IPS-20b (cell line): ENCODE results near the gene MED13L.
"Not testable (repeated sequence)": the region's sequence is repeated elsewhere in the genome, so short reads cannot be mapped to it uniquely, and the experiment has no call there.

ENCODE experiments used
- H3K27ac ChIP-seq: one replicate; pipeline ENCODE4 v1.5.1; 2013; ENCODE audit warnings: low read length
- H3K27me3 ChIP-seq: 2 replicates; pipeline ENCODE4 v1.6.1; 2013; ENCODE audit warnings: mild to moderate bottlenecking, low read length, inconsistent platforms; ENCODE audit not compliant: insufficient read depth
- H3K36me3 ChIP-seq: 2 replicates; pipeline ENCODE4 v1.6.1; 2013; ENCODE audit warnings: low read depth, mild to moderate bottlenecking, inconsistent platforms, low read length, moderate library complexity; ENCODE audit not compliant: insufficient read depth
- H3K4me1 ChIP-seq: 2 replicates; pipeline ENCODE4 v1.6.1; 2013; ENCODE audit warnings: mild to moderate bottlenecking, control low read depth, inconsistent platforms, low read length, moderate library complexity; ENCODE audit not compliant: insufficient read depth
- H3K4me3 ChIP-seq: 2 replicates; pipeline ENCODE4 v1.5.1; 2013; ENCODE audit warnings: mild to moderate bottlenecking, low read length, inconsistent platforms
- H3K9ac ChIP-seq: 2 replicates; pipeline ENCODE4 v1.6.1; 2013; ENCODE audit warnings: low read depth, mild to moderate bottlenecking, inconsistent platforms, low read length, moderate library complexity
- H3K9me3 ChIP-seq: 2 replicates; pipeline ENCODE4 v1.6.1; 2013; ENCODE audit warnings: mild to moderate bottlenecking, low read depth, low read length, inconsistent platforms; ENCODE audit not compliant: insufficient read depth

Gene MED13L

DNA sequence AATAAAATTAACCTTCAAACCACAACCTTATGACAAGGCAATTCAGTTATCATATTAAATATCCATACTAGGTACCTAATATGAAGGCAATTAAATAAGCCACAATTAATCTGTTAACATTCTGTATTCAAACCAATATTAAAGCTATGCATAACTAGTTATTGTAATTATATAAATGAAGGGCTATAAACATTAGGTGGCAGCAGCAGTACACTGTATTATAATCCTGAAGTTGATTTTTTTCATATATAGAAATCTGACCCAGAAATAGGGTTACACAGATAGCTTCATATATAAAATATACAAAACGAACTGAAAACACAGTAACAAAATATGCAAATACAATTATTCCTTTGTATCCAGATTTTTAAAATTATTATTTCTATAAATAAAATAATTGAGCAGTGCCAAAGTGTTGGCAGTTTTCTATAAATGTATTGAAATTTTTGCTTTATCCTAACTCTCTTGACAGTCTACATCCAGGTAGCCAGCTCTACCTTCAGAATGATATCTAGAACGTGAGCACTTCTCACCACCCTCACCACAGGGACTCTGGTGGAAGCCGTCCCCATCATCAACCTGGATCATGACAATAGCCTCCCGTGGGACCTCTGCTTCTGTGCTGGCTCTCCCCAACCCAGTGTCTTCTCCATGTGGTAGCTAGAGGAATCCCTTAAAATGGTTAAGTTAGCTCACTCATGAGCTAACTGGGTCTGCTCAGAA is 136.2 kb downstream of the MED13L start:
- Histone ChIP-seq H3K9ac (no peak overlapping the region), H3K27me3 (no peaks in the 10 kb centered on the region), H3K9me3 (no peaks in the 10 kb centered on the region), H3K36me3 (no peaks in the 10 kb centered on the region), H3K4me1 (peaks cover 16% of the 10 kb centered on the region), H3K27ac (no peak overlapping the region), H3K4me3 (no peak overlapping the region)

DNA sequence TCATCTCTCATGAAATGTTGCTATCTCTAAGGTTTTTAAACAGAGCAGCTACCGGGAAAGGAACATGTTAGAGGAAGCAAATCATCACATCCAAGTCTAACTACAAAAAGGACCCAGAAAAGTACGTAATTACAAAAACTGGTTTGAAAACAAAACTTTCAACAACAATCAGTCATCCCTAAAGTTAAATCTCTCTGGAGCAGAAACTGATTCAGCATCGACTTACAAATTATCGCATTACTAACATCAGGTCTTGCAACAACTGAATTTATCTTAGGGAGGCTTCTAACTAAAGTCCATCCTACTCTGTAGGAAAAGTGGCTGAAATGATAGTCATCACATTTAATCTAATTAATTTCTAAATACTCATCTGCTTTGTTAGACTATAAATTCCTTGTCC is 137.0 kb downstream of the MED13L start:
- peaks cover 16% of the 10 kb centered on the region for H3K4me1 ChIP-seq
- no peak overlapping the region for H3K4me3 ChIP-seq
- no peaks in the 10 kb centered on the region for H3K36me3 ChIP-seq
- no peaks in the 10 kb centered on the region for H3K27me3 ChIP-seq
- no peaks in the 10 kb centered on the region for H3K9me3 ChIP-seq
- H3K27ac ChIP-seq: no peak overlapping the region
- no peak overlapping the region for H3K9ac ChIP-seq

DNA sequence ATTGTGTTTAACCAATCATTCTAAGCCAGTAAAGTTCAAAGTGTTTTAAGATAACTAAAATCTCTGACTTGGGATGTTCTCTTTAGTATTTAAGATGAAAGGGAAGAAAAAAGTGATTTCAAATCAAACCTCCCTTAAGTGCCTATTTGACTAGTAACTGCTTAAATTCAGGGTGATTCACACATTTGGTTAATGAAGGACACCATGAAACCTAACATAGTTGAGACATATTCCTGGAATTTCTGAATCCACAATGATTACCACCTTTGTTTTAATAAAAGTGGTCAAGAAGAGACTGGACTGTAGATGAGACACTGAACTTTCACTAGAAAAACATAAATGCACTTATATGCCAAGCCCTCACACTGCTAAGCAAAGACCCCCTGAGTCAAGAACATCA is 138.7 kb downstream of the MED13L start:
- no peak overlapping the region for H3K4me3 ChIP-seq
- peak overlapping the region; percentile 25 for H3K27ac ChIP-seq
- H3K27me3 ChIP-seq: no peaks in the 10 kb centered on the region
- H3K4me1 ChIP-seq: peaks cover 18% of the 10 kb centered on the region
- no peaks in the 10 kb centered on the region for H3K36me3 ChIP-seq
- H3K9ac ChIP-seq: no peak overlapping the region
- H3K9me3 ChIP-seq: no peaks in the 10 kb centered on the region

DNA sequence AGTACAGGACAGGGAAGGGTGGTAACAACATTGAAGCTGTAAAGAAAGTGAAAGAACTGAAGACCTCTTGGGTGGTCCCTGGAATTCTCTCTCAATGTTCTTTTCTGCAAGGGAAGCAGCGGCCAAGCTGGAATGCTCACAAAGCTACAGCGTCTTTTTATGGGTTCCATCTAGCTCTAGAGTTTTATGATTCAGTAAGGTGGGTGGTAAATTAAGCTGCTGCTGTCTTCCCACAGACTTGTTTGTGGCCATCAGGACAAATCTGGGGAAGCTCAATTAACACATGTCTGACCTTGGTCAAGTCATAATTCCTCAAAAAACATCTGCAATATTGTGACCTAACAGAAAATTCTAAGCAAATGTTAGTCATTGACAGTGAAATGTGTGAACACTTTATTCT is 139.1 kb downstream of the MED13L start:
- Histone ChIP-seq H3K27ac (peak overlapping the region; percentile 25), H3K27me3 (no peaks in the 10 kb centered on the region), H3K4me1 (peaks cover 22% of the 10 kb centered on the region), H3K9me3 (no peaks in the 10 kb centered on the region), H3K9ac (no peak overlapping the region), H3K4me3 (no peak overlapping the region), H3K36me3 (no peaks in the 10 kb centered on the region)

GRCh38 chr12:116137318-116137717 is 140.2 kb downstream of the MED13L start:
- H3K9me3 ChIP-seq: no peaks in the 10 kb centered on the region
- H3K9ac ChIP-seq: no peak overlapping the region
- no peaks in the 10 kb centered on the region for H3K27me3 ChIP-seq
- no peak overlapping the region for H3K27ac ChIP-seq
- no peaks in the 10 kb centered on the region for H3K36me3 ChIP-seq
- H3K4me1 ChIP-seq: peaks cover 28% of the 10 kb centered on the region
- H3K4me3 ChIP-seq: no peak overlapping the region

DNA sequence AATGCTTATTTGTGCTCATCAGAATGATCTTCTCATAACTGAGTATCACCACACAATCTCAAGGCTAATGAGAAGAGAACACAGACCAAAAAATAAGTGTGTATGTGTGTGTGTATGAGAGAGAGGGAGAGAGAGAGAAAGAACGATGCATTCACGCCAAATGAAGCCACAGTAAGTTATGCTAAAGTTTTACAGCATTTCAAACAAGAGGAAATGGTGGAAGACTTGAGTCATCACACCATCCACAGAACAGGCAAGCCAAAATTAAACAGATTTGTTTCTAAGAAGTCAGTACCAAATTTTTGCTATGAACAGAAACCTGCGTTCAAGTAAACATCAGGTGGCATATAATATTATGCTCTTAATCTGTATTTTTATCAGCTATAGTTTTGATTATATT is 141.2 kb downstream of the MED13L start:
- Histone ChIP-seq H3K27ac (no peak overlapping the region), H3K4me1 (peaks cover 25% of the 10 kb centered on the region), H3K9ac (no peak overlapping the region), H3K36me3 (no peaks in the 10 kb centered on the region), H3K4me3 (no peak overlapping the region), H3K9me3 (no peaks in the 10 kb centered on the region), H3K27me3 (no peaks in the 10 kb centered on the region)

DNA sequence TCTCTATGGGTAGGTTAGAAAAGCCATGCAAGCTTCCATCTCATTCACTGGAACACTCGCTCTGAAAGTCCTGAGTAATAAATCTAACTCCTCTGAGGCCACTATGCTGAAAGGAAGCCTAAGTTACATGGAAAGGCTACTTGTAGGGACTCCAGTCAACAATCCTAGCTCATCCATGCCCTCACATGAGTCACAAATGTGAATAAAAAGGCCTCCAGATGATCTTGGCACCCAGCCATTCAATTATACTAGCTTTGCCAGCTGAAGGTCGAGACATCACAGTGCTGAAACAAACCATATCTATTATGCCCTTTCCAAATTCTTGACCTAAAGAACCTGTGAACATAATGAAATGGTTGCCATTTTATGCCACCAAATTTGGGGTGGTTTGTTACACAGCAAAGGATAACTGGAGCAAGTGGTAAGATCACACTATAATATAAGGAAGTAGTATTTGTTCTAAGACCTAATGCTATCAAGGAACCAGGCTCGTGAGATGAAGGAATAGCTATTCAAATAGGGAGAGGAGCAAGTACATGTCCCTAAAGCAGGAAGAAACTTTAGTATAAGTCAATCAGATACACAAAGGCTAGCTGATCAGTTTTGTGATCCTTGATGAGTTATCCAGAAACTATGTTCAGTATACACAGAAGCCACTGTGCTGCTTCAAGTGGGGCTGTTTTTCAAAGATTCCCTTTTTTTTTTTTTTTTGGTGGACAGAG is 142.1 kb downstream of the MED13L start:
- peaks cover 31% of the 10 kb centered on the region for H3K4me1 ChIP-seq
- H3K27ac ChIP-seq: no peak overlapping the region

DNA sequence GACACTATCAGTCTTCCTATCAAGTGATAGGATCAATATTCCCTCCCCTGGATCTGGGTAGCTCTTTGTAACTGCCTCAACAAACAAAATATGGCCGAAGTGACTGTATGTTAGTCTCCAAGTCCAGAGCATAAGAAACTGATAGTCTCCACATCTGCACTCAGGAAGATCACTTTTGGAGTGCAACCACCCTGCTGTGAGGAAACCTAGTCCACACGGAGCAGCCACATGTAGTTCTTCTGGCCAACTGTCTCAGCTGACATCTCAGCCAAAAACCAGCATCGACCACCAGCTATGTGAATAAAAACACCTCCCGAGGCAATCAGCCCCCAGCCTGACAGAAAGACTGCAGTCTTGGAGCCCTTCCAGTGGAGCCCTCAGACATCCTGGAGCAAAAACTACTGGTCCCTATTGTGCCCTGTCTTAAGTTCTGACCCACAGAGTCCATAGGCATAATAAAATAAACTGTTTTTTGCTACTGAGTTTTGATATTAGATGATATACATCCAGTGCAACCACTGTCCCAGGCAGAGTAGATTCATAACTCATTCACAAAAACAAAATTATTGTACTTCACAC is 143.8 kb downstream of the MED13L start:
- Histone ChIP-seq H3K27ac (no peak overlapping the region), H3K4me3 (no peak overlapping the region), H3K27me3 (no peaks in the 10 kb centered on the region), H3K4me1 (peaks cover 26% of the 10 kb centered on the region), H3K36me3 (no peaks in the 10 kb centered on the region), H3K9me3 (no peaks in the 10 kb centered on the region), H3K9ac (no peak overlapping the region)

More for the DNA sequence above, 142.1 kb downstream of the MED13L start:
- Histone ChIP-seq H3K27me3 (no peaks in the 10 kb centered on the region), H3K36me3 (no peaks in the 10 kb centered on the region), H3K9me3 (no peaks in the 10 kb centered on the region), H3K9ac (no peak overlapping the region), H3K4me3 (no peak overlapping the region)

DNA sequence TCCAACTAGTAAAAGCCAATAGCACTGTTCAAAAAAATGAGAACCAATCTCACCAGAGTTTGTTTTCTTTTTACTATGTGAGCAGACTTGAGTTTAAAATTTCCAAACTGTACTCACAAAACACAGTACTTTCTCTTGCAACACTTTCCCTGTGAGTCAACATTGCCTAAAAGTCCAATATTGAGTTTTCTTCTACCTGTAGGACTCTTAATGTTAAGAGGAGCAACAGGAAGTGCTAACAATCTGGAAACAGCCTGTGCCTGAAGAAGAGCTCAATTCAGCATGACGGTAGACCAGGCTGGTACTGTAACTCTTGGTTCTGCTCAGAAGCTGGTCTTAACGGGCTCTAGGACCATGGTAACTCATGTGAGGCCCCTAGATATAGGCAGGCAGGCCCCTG is 144.3 kb downstream of the MED13L start:
- H3K36me3 ChIP-seq: no peaks in the 10 kb centered on the region
- peaks cover 21% of the 10 kb centered on the region for H3K4me1 ChIP-seq
- H3K27me3 ChIP-seq: no peaks in the 10 kb centered on the region
- H3K9me3 ChIP-seq: no peaks in the 10 kb centered on the region
- H3K27ac ChIP-seq: no peak overlapping the region
- H3K9ac ChIP-seq: no peak overlapping the region
- no peak overlapping the region for H3K4me3 ChIP-seq

GRCh38 chr12:116131987-116132386 is 145.5 kb downstream of the MED13L start:
- H3K36me3 ChIP-seq, H3K27ac ChIP-seq, H3K4me3 ChIP-seq, H3K9ac ChIP-seq, H3K27me3 ChIP-seq, H3K9me3 ChIP-seq: not testable (repeated sequence)
- H3K4me1 ChIP-seq: peaks cover 27% of the 10 kb centered on the region

- Histone ChIP-seq H3K9me3 (no peaks in the 10 kb centered on the region), H3K36me3 (no peaks in the 10 kb centered on the region), H3K27me3 (no peaks in the 10 kb centered on the region), H3K27ac (no peak overlapping the region), H3K4me3 (no peak overlapping the region), H3K9ac (no peak overlapping the region), H3K4me1 (peaks cover 33% of the 10 kb centered on the region)
These were observed 146.3 kb downstream of the MED13L start for GRCh38 chr12:116131176-116131575.

GRCh38 chr12:116130431-116130830 is 147.1 kb downstream of the MED13L start:
- H3K9me3 ChIP-seq: no peaks in the 10 kb centered on the region
- H3K4me3 ChIP-seq: no peak overlapping the region
- H3K27me3 ChIP-seq: no peaks in the 10 kb centered on the region
- H3K9ac ChIP-seq: no peak overlapping the region
- H3K36me3 ChIP-seq: no peaks in the 10 kb centered on the region
- H3K4me1 ChIP-seq: peaks cover 36% of the 10 kb centered on the region
- H3K27ac ChIP-seq: no peak overlapping the region
